GM10847 (cell line): ENCODE measurements around the gene GPATCH1.

Experiments
- POLR2A ChIP-seq: IDR thresholded peaks from 2 replicates; pipeline ENCODE4 v1.6.1; 2011; ENCODE audit not compliant: insufficient read length; ENCODE audit errors: extremely low read depth

The GPATCH1 gene

GRCh38 chr19:33080761-33081681 lies at the start of gene GPATCH1:
TSS of gene GPATCH1 (plus strand) at chr19:33081181. CDS start at chr19:33081194, 13 bp downstream.
- TF ChIP-seq POLR2A = peak; percentile 72

GRCh38 chr19:33032218-33032781 lies 48.7 kb upstream of the GPATCH1 start:
- no peak for TF ChIP-seq POLR2A

GRCh38 chr19:33035461-33035860 lies 45.5 kb upstream of the GPATCH1 start:
- TF ChIP-seq POLR2A = no peak

- TF ChIP-seq POLR2A = no peak
These were observed 41.8 kb upstream of the GPATCH1 start for GRCh38 chr19:33039108-33039599.

GRCh38 chr19:33039815-33040214 lies 41.2 kb upstream of the GPATCH1 start:
- TF ChIP-seq POLR2A = no peak

- no peak for TF ChIP-seq POLR2A
These were observed 39.8 kb upstream of the GPATCH1 start for GRCh38 chr19:33040994-33041827.

GRCh38 chr19:33047422-33047821 lies 33.6 kb upstream of the GPATCH1 start:
- TF ChIP-seq POLR2A = no peak

- no peak for TF ChIP-seq POLR2A
These were observed 31.9 kb upstream of the GPATCH1 start for GRCh38 chr19:33048806-33049676.

GRCh38 chr19:33050110-33050509 lies 30.9 kb upstream of the GPATCH1 start:
- TF ChIP-seq POLR2A = no peak

- no peak for TF ChIP-seq POLR2A
These were observed 28.5 kb upstream of the GPATCH1 start for GRCh38 chr19:33052352-33052972.

- no peak for TF ChIP-seq POLR2A
These were observed 26.4 kb upstream of the GPATCH1 start for GRCh38 chr19:33054623-33055022.

- no peak for TF ChIP-seq POLR2A
These were observed 25.3 kb upstream of the GPATCH1 start for GRCh38 chr19:33055718-33056117.

GRCh38 chr19:33060586-33060985 lies 20.4 kb upstream of the GPATCH1 start:
- TF ChIP-seq POLR2A = no peak

- TF ChIP-seq POLR2A = no peak
These were observed 18.1 kb upstream of the GPATCH1 start for GRCh38 chr19:33062902-33063301.
